ENCODE results near the gene MVB12B. TPM values are rescaled to one million over a fixed set of nuclear protein-coding genes. Genes with fewer than 3 reads are reported as not detected.

The MVB12B gene
- total RNA-seq, 1 experiment from 2014 or later, result 10.9 TPM

DNA sequence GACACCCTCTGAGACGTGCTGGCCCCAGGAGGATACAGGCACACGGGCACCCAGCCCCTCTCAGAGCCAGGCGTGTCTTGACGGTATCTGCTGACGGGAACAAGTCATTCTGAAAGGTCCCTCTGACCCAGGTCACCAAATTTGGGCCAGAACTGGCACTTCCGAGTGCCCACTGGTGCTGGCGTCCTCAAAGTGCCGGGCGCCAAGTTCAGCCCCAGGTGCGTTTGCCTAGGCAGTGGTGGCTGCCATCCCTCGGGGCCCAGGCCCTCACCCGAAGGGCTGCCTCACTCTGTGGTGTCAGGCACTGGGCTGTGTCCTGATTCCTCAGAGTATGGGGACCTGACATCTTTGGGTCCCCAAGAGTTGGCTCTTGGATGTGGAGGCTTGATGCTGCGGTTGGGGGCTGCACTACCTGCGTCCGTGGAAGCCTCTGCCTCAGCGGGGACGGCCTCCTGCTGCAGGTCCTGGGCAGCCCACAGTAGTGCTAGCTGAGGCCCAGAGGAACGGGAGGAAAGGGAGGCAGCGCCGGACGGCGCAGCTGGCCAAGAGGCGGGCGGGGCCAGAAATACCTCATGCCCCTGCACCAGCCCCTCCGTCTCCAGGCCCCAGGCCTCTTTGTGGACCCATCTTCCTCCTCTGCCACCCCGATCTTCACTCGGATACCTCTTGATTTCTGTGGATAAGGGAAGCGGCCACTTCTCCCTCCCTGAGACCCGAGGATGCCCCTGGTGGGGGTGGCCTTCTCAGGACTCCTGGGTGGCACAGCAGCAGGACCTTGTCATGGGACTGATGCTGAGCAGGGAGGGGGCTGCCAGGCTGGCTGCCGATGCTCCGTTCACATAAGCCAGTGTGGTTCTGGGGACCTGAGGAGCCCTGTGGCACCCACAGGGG, 177.7 kb downstream of the MVB12B start:
- H3K9me2 ChIP-seq (ENCODE audit: insufficient read depth), result no peaks in the 10 kb centered on the region
- POLR2A ChIA-PET, result no interaction called here
- ATAC-seq (no peak), DNase-seq (ENCODE audit: low read depth, low spot score) (no peak)
- H4K20me1 ChIP-seq (ENCODE audit: insufficient read depth), result no peaks in the 10 kb centered on the region
- intact Hi-C loops (cut with micrococcal nuclease), result no loop called here
- no peak overlapping the region for H2AFZ ChIP-seq (ENCODE audit: low read depth, low read length, poor library complexity, severe bottlenecking)
- H3K9ac ChIP-seq (ENCODE audit: low read length), result no peak overlapping the region
- H3K27me3 ChIP-seq (ENCODE audit: insufficient read depth, low read length), result no peaks in the 10 kb centered on the region
- CTCF ChIA-PET, result no interaction called here
- no peaks in the 10 kb centered on the region for H3K36me3 ChIP-seq (ENCODE audit: control insufficient read depth in 1 of 2, insufficient read depth in 2 of 2, low read length in 2 of 2)
- BruUV-seq (replicated peaks), result no TSS peak
- H3K4me1 ChIP-seq (ENCODE audit: control insufficient read depth in 1 of 2, insufficient read depth in 2 of 2, low read length in 2 of 2), result peaks cover 0 to 12% of the 10 kb centered on the region in 2 experiments; a peak in 1 of 4 replicates
- no peak for TF ChIP-seq YY1 (IDR thresholded peaks at IDR 0.05; ENCODE audit: extremely low read depth, insufficient replicate concordance, low read depth, low read length)
- no peak overlapping the region for H3K27ac ChIP-seq (ENCODE audit: low read depth, low read length)
- H3K4me2 ChIP-seq (ENCODE audit: low read length), result no peak overlapping the region
- RAD21 ChIA-PET (ENCODE audit: low non-redundant PET in 1 of 2, low total read pairs in 2 of 2, uncharacterized antibody in 2 of 2, unreplicated experiment in 2 of 2), result no interaction called here
- no peaks in the 10 kb centered on the region for H3K9me3 ChIP-seq (ENCODE audit: control insufficient read depth in 1 of 2, insufficient read depth in 1 of 2, low read depth in 1 of 2, low read length in 2 of 2)
- H3K79me2 ChIP-seq (ENCODE audit: insufficient read depth, low read length), result no peaks in the 10 kb centered on the region
- H3K4me3 ChIP-seq (replicated peaks in 1 of 2; ENCODE audit: low read depth in 1 of 2, low read length in 2 of 2), result no peak overlapping the region

- TF ChIP-seq JUND (IDR thresholded peaks at IDR 0.05) (no peak), POLR2A (IDR thresholded peaks at IDR 0.05; ENCODE audit: borderline replicate concordance, extremely low read depth, insufficient read depth, insufficient read length) (no peak), RAD21 (IDR thresholded peaks at IDR 0.05; ENCODE audit: low read depth) (no peak), ZFX (IDR thresholded peaks at IDR 0.05) (no peak), ELF1 (IDR thresholded peaks at IDR 0.05; ENCODE audit: borderline replicate concordance, low read depth) (no peak), POLR2AphosphoS5 (IDR thresholded peaks at IDR 0.05; ENCODE audit: low read depth, low read length) (no peak), ZNF274 (IDR thresholded peaks at IDR 0.05; ENCODE audit: low read depth, low read length) (no peak), EZH2phosphoT487 (IDR thresholded peaks at IDR 0.05; ENCODE audit: borderline replicate concordance) (no peak), EGR1 (IDR thresholded peaks at IDR 0.05; ENCODE audit: low read depth) (no peak), FOSL1 (IDR thresholded peaks at IDR 0.05; ENCODE audit: low read depth) (no peak), CEBPB (IDR thresholded peaks at IDR 0.05; ENCODE audit: low read depth) (no peak)
- TF ChIP-seq, protein P1, sequence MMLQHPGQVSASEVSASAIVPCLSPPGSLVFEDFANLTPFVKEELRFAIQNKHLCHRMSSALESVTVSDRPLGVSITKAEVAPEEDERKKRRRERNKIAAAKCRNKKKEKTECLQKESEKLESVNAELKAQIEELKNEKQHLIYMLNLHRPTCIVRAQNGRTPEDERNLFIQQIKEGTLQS (IDR thresholded peaks at IDR 0.05), result no peak
- TF ChIP-seq, protein P2, sequence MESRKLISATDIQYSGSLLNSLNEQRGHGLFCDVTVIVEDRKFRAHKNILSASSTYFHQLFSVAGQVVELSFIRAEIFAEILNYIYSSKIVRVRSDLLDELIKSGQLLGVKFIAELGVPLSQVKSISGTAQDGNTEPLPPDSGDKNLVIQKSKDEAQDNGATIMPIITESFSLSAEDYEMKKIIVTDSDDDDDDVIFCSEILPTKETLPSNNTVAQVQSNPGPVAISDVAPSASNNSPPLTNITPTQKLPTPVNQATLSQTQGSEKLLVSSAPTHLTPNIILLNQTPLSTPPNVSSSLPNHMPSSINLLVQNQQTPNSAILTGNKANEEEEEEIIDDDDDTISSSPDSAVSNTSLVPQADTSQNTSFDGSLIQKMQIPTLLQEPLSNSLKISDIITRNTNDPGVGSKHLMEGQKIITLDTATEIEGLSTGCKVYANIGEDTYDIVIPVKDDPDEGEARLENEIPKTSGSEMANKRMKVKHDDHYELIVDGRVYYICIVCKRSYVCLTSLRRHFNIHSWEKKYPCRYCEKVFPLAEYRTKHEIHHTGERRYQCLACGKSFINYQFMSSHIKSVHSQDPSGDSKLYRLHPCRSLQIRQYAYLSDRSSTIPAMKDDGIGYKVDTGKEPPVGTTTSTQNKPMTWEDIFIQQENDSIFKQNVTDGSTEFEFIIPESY (IDR thresholded peaks at IDR 0.05; ENCODE audit: extremely low read depth, insufficient replicate concordance, low read length), result no peak
- TF ChIP-seq, protein P3, sequence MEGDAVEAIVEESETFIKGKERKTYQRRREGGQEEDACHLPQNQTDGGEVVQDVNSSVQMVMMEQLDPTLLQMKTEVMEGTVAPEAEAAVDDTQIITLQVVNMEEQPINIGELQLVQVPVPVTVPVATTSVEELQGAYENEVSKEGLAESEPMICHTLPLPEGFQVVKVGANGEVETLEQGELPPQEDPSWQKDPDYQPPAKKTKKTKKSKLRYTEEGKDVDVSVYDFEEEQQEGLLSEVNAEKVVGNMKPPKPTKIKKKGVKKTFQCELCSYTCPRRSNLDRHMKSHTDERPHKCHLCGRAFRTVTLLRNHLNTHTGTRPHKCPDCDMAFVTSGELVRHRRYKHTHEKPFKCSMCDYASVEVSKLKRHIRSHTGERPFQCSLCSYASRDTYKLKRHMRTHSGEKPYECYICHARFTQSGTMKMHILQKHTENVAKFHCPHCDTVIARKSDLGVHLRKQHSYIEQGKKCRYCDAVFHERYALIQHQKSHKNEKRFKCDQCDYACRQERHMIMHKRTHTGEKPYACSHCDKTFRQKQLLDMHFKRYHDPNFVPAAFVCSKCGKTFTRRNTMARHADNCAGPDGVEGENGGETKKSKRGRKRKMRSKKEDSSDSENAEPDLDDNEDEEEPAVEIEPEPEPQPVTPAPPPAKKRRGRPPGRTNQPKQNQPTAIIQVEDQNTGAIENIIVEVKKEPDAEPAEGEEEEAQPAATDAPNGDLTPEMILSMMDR (IDR thresholded peaks at IDR 0.05 in 2 of 3, conservative IDR thresholded peaks at IDR 0.05 in 1 of 3; ENCODE audit: borderline replicate concordance in 1 of 3, insufficient read depth in 1 of 3, low read depth in 2 of 3, low read length in 2 of 3), result no peak
- POLR2A ChIA-PET, result no interaction called here
- no peak overlapping the region for H3K4me2 ChIP-seq (ENCODE audit: low read length)
- H3K27me3 ChIP-seq (ENCODE audit: insufficient read depth, low read length), result no peaks in the 10 kb centered on the region
- DNase-seq (ENCODE audit: low read depth, low spot score), result no peak
- no peak overlapping the region for H3K9ac ChIP-seq (ENCODE audit: low read length)
- no peaks in the 10 kb centered on the region for H3K9me2 ChIP-seq (ENCODE audit: insufficient read depth)
- no peak for ATAC-seq
- H4K20me1 ChIP-seq (ENCODE audit: insufficient read depth), result no peaks in the 10 kb centered on the region
- no peak overlapping the region for H3K27ac ChIP-seq (ENCODE audit: low read depth, low read length)
- CTCF ChIA-PET, result no interaction called here
- H3K4me3 ChIP-seq (replicated peaks in 1 of 2; ENCODE audit: low read depth in 1 of 2, low read length in 2 of 2), result no peak overlapping the region
- peaks cover 0 to 5% of the 10 kb centered on the region in 2 experiments; a peak in 1 of 4 replicates for H3K4me1 ChIP-seq (ENCODE audit: control insufficient read depth in 1 of 2, insufficient read depth in 2 of 2, low read length in 2 of 2)
- H3K79me2 ChIP-seq (ENCODE audit: insufficient read depth, low read length), result no peaks in the 10 kb centered on the region
- intact Hi-C loops (cut with micrococcal nuclease), result no loop called here
- BruUV-seq (replicated peaks), result no TSS peak
- no peaks in the 10 kb centered on the region for H3K36me3 ChIP-seq (ENCODE audit: control insufficient read depth in 1 of 2, insufficient read depth in 2 of 2, low read length in 2 of 2)
- H3K9me3 ChIP-seq (ENCODE audit: control insufficient read depth in 1 of 2, insufficient read depth in 1 of 2, low read depth in 1 of 2, low read length in 2 of 2), result no peaks in the 10 kb centered on the region
- RAD21 ChIA-PET (ENCODE audit: low non-redundant PET in 1 of 2, low total read pairs in 2 of 2, uncharacterized antibody in 2 of 2, unreplicated experiment in 2 of 2), result no interaction called here
- H2AFZ ChIP-seq (ENCODE audit: low read depth, low read length, poor library complexity, severe bottlenecking), result no peak overlapping the region
Observed at GRCh38 chr9:126504977-126505455, 178.4 kb downstream of the MVB12B start.

Measured in HCT116 (cell line).